Mesenchymal stem cell (in vitro differentiated cells and primary cell): ENCODE data around the gene TPM4.
A peak's percentile ranks its signal among the peaks of the same experiment; 100 is the strongest.

Experiments
- DNase-seq: peaks from one replicate; pipeline ENCODE4 v3.0.0-alpha.2; 2013
- H2AFZ ChIP-seq: one replicate; pipeline ENCODE4 v1.6.1; 2013; ENCODE audit warnings: low read depth, mild to moderate bottlenecking, control low read depth, inconsistent platforms, low read length, moderate library complexity
- H2AK5ac ChIP-seq: 2 replicates; pipeline ENCODE4 v1.6.1; 2013; ENCODE audit warnings: low read length, moderate library complexity, mild to moderate bottlenecking, inconsistent platforms; ENCODE audit not compliant: severe bottlenecking
- H2BK120ac ChIP-seq: one replicate; pipeline ENCODE4 v1.6.1; 2013; ENCODE audit warnings: low read depth, mild to moderate bottlenecking, inconsistent platforms, low read length, moderate library complexity
- H2BK12ac ChIP-seq, 2 experiments: one replicate each; pipeline ENCODE4 v1.6.1; 2013; ENCODE audit warnings: inconsistent platforms in 2 of 2, low read length in 2 of 2, mild to moderate bottlenecking in 2 of 2, moderate library complexity in 2 of 2, control low read depth in 1 of 2
- H2BK15ac ChIP-seq: one replicate; pipeline ENCODE4 v1.6.1; 2013; ENCODE audit warnings: mild to moderate bottlenecking, low read depth, inconsistent platforms; ENCODE audit not compliant: poor library complexity, severe bottlenecking
- H2BK5ac ChIP-seq: 2 replicates; pipeline ENCODE4 v1.6.1; 2013; ENCODE audit warnings: low read depth, mild to moderate bottlenecking, low read length, control low read depth, inconsistent platforms; ENCODE audit not compliant: poor library complexity, severe bottlenecking
- H3K14ac ChIP-seq, 2 experiments: one replicate each; pipeline ENCODE4 v1.6.1; 2013; ENCODE audit warnings: inconsistent platforms in 2 of 2, low read length in 2 of 2, control low read depth in 1 of 2, mild to moderate bottlenecking in 1 of 2, moderate library complexity in 1 of 2
- H3K18ac ChIP-seq, 2 experiments: one replicate each; pipeline ENCODE4 v1.6.1; 2013; ENCODE audit warnings: inconsistent platforms in 2 of 2, low read length in 2 of 2, control low read depth in 1 of 2, low read depth in 1 of 2, mild to moderate bottlenecking in 1 of 2
- H3K23ac ChIP-seq, 2 experiments: one replicate each; pipeline ENCODE4 v1.6.1; 2013; ENCODE audit warnings: inconsistent platforms in 2 of 2, low read length in 2 of 2, mild to moderate bottlenecking in 2 of 2, moderate library complexity in 2 of 2, control low read depth in 1 of 2
- H3K27ac ChIP-seq: 2 replicates; pipeline ENCODE4 v1.5.1; 2013; ENCODE audit warnings: mild to moderate bottlenecking, moderate library complexity, low read length, control low read depth, inconsistent platforms; ENCODE audit not compliant: poor library complexity, severe bottlenecking
- H3K27me3 ChIP-seq, 2 experiments: 2 replicates each; pipeline versions ENCODE4 v1.6.1 to v1.7.0; 2013; ENCODE audit warnings: low read length in 2 of 2, mild to moderate bottlenecking in 2 of 2, moderate library complexity in 2 of 2, control low read depth in 1 of 2, inconsistent platforms in 1 of 2; ENCODE audit not compliant: control insufficient read depth in 1 of 2, insufficient read depth in 1 of 2
- H3K36me3 ChIP-seq, 2 experiments: 2 replicates each; pipeline versions ENCODE4 v1.6.1 to v1.7.0; 2013; ENCODE audit warnings: low read length in 2 of 2, control low read depth in 1 of 2, inconsistent platforms in 1 of 2, low read depth in 1 of 2, mild to moderate bottlenecking in 1 of 2; ENCODE audit not compliant: insufficient read depth in 2 of 2, control insufficient read depth in 1 of 2
- H3K4ac ChIP-seq, 2 experiments: one replicate each; pipeline ENCODE4 v1.6.1; 2013; ENCODE audit warnings: inconsistent platforms in 2 of 2, low read length in 2 of 2, mild to moderate bottlenecking in 2 of 2, moderate library complexity in 2 of 2, control low read depth in 1 of 2, low read depth in 1 of 2
- H3K4me1 ChIP-seq: 2 replicates; pipeline ENCODE4 v1.6.1; 2013; ENCODE audit warnings: low read depth, low read length, control low read depth; ENCODE audit not compliant: control insufficient read depth, insufficient read depth
- H3K4me2 ChIP-seq: 2 replicates; pipeline ENCODE4 v1.6.1; 2013; ENCODE audit warnings: low read length, mild to moderate bottlenecking, inconsistent platforms; ENCODE audit not compliant: poor library complexity, severe bottlenecking
- H3K4me3 ChIP-seq, 2 experiments: 2 replicates each; pipeline versions ENCODE4 v1.5.1 to v1.7.0; 2013; ENCODE audit warnings: low read length in 2 of 2, mild to moderate bottlenecking in 2 of 2, control low read depth in 1 of 2, low read depth in 1 of 2; ENCODE audit not compliant: insufficient read depth in 1 of 2
- H3K79me1 ChIP-seq: replicated peaks from 2 replicates; pipeline ENCODE4 v1.6.1; 2013; ENCODE audit warnings: mild to moderate bottlenecking, control low read depth, low read length, inconsistent platforms; ENCODE audit not compliant: poor library complexity, severe bottlenecking
- H3K9ac ChIP-seq: 2 replicates; pipeline ENCODE4 v1.7.0; 2013; ENCODE audit warnings: mild to moderate bottlenecking, low read length, moderate library complexity
- H3K9me3 ChIP-seq: 2 replicates; pipeline ENCODE4 v1.7.0; 2013; ENCODE audit warnings: mild to moderate bottlenecking, low read length; ENCODE audit not compliant: control insufficient read depth
- H4K8ac ChIP-seq: one replicate; pipeline ENCODE4 v1.6.1; 2013; ENCODE audit warnings: inconsistent platforms, mild to moderate bottlenecking, low read length, moderate library complexity
- H4K91ac ChIP-seq: one replicate; pipeline ENCODE4 v1.6.1; 2013; ENCODE audit warnings: mild to moderate bottlenecking, low read length, inconsistent platforms
- WGBS: methylation state at CpG from one replicate; pipeline ENCODE4 v1.1.7; 2013; ENCODE audit warnings: mixed read lengths; 5-methylcytosine and 5-hydroxymethylcytosine counted together

Gene TPM4

DNA sequence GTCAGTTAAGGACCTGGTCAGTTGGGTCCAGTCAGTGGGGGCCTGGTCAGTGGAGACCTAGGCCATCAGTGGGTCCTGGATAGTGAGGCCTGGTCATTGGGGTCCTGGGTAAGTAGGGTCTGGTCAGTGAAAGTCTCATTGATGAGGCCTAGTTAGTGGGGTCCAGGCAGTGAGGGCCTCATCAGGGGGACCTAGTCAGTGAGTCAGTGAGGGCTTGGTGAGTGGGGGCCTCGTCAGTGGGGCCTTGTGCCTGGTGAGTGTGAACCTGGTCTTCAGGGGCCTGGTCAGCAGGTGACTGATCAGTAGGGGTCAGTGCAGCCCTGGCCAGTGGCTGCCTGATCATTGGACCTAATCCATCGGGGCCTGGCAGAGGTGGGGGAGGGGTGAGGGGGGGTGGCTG, 42.6 kb upstream of the TPM4 start:
- Histone ChIP-seq H2BK12ac (no peak overlapping the region), H3K4me3 (no peak overlapping the region), H3K27ac (no peak overlapping the region), H3K18ac (no peak overlapping the region), H4K91ac (no peak overlapping the region), H3K36me3 (no peaks in the 10 kb centered on the region), H3K4me2 (no peak overlapping the region), H2BK5ac (no peak overlapping the region), H3K4me1 (no peaks in the 10 kb centered on the region), H3K27me3 (peaks cover 0 to 2% of the 10 kb centered on the region in 2 experiments), H2BK15ac (no peak overlapping the region), H2AK5ac (no peak overlapping the region), H3K4ac (no peak overlapping the region), H3K14ac (no peak overlapping the region), H3K23ac (no peak overlapping the region), H3K79me1 (no peaks in the 10 kb centered on the region), H2BK120ac (no peak overlapping the region), H3K9me3 (no peaks in the 10 kb centered on the region), H4K8ac (no peak overlapping the region), H2AFZ (no peak overlapping the region), H3K9ac (no peak overlapping the region)
- 63% methylated on average over 2 of the region's 2 CpGs for WGBS
- no peak for DNase-seq

DNA sequence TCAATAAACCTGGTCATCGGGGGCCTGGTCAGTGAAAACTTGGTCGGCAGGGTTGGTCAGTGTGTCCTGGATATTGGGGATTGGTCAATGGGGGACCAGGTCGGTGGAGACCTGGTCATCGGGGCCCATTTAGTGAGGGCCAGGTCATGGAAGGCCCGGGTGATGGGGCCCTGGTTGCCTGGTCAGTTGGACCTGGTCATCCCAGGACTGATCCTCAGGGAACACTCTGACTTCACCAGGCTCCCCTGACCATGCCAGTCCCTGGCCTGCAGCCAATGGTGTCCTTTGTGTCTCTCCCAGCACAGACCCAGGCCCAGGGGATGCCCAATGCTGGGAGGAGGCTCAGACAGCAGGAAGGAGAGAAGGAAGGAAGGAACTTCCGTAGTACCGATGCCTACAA, 42.1 kb upstream of the TPM4 start:
- WGBS, result 74% methylated on average over 4 of the region's 7 CpGs
- H2BK120ac ChIP-seq, result no peak overlapping the region
- peaks cover 1% of the 10 kb centered on the region for H3K4me1 ChIP-seq
- H2BK15ac ChIP-seq, result no peak overlapping the region
- H3K79me1 ChIP-seq, result no peaks in the 10 kb centered on the region
- H3K9ac ChIP-seq, result no peak overlapping the region
- H2BK12ac ChIP-seq, result no peak overlapping the region
- no peak overlapping the region for H2AFZ ChIP-seq
- H2BK5ac ChIP-seq, result no peak overlapping the region
- DNase-seq, result no peak
- H3K27me3 ChIP-seq, result peaks cover 0 to 2% of the 10 kb centered on the region in 2 experiments
- no peak overlapping the region for H4K8ac ChIP-seq
- no peak overlapping the region for H3K4me2 ChIP-seq
- peak overlapping the region in 1 of 2 experiments; percentile 80 for H3K14ac ChIP-seq
- H3K36me3 ChIP-seq, result no peaks in the 10 kb centered on the region
- no peak overlapping the region for H3K4me3 ChIP-seq
- H3K4ac ChIP-seq, result no peak overlapping the region
- H3K27ac ChIP-seq, result no peak overlapping the region
- no peaks in the 10 kb centered on the region for H3K9me3 ChIP-seq
- no peak overlapping the region for H2AK5ac ChIP-seq
- no peak overlapping the region for H3K18ac ChIP-seq
- H4K91ac ChIP-seq, result no peak overlapping the region
- H3K23ac ChIP-seq, result no peak overlapping the region

DNA sequence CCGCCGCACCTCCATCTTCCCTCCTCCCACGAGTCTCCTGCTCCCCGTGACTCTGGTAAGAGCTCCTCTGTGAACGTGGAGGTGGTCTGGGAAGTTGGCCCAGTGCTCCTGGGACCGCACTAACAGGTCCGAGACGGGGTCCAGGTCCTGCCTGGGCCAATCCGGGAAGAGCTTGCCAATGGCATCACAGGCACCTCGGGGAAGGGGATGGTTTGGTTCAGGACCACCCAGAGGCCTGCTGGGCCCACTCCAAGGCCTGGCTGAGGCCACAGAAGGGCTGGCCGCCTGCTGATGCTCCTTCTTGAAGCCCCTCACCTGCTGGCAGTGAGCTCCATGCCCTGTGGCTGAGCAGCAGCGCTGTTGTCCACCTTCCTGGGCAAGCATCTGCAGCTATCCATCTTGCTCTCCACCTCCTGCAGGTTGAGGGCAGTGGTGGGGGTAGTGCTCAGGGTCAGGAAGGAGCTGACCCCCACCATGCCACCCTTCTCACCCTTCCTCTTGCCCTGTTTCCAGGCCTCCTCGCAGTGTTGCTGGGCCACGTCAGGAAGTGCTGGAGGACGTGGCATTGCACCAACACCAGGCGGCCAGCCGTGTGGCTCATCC, 41.2 kb upstream of the TPM4 start:
- Histone ChIP-seq H3K14ac (no peak overlapping the region), H2BK15ac (no peak overlapping the region), H3K4ac (no peak overlapping the region), H3K4me3 (no peak overlapping the region), H2AK5ac (no peak overlapping the region), H2BK120ac (no peak overlapping the region), H2AFZ (no peak overlapping the region), H3K18ac (no peak overlapping the region), H3K9ac (no peak overlapping the region), H3K9me3 (no peaks in the 10 kb centered on the region), H4K91ac (no peak overlapping the region), H3K27ac (no peak overlapping the region), H3K36me3 (no peaks in the 10 kb centered on the region), H3K4me1 (peaks cover 2% of the 10 kb centered on the region), H2BK12ac (no peak overlapping the region), H3K23ac (no peak overlapping the region), H2BK5ac (no peak overlapping the region), H3K27me3 (peaks cover 0 to 2% of the 10 kb centered on the region in 2 experiments), H3K4me2 (no peak overlapping the region), H4K8ac (no peak overlapping the region), H3K79me1 (no peaks in the 10 kb centered on the region)
- no peak for DNase-seq
- 73% methylated on average over 17 of the region's 17 CpGs for WGBS

DNA sequence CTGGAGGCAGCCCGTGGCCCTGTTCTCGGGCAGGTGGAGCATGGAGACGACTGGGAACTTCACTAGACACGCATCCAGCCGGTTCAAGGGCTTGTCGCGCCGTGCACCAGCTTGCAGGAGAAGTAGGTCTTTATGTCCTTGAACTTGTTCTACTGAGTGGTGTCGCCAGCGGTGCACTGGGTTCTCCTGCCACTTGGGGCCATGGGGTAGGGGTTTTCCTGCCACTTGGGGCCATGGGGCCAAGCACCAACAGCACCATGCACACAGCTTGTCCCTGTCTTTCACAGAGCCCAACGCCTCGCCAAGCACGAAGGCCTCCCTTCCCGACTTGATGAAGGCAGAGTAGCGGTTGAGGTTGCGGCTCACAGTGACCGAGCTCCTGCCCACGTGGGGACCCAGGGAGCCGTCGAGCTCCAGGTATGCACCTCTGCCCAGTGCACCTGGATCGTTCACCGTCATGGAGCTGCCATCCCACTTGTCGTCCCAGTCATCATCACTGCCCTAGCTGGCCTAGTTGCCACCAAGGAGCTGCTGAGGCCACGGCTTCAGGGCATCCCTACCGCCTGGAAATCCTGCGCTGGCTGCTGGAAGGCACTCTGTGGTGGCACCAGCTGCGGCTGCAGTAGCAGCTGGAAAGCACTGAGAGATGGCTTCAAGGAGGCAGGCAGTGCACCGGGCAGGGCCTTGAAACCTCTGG, 40.5 kb upstream of the TPM4 start:
- Histone ChIP-seq H3K27me3 (peaks cover 0 to 2% of the 10 kb centered on the region in 2 experiments), H3K23ac (no peak overlapping the region), H3K9ac (no peak overlapping the region), H2BK5ac (no peak overlapping the region), H3K79me1 (no peaks in the 10 kb centered on the region), H3K4me3 (no peak overlapping the region), H3K36me3 (no peaks in the 10 kb centered on the region), H3K9me3 (no peaks in the 10 kb centered on the region), H3K4ac (peak overlapping the region in 1 of 2 experiments; percentile 21), H3K14ac (no peak overlapping the region), H2BK15ac (no peak overlapping the region), H4K91ac (no peak overlapping the region), H3K18ac (no peak overlapping the region), H2BK120ac (no peak overlapping the region), H2AFZ (no peak overlapping the region), H2BK12ac (no peak overlapping the region), H2AK5ac (no peak overlapping the region), H3K4me2 (no peak overlapping the region), H4K8ac (no peak overlapping the region), H3K27ac (no peak overlapping the region), H3K4me1 (peaks cover 2% of the 10 kb centered on the region)
- no peak for DNase-seq
- WGBS, result 83% methylated on average over 28 of the region's 28 CpGs
